Fibroblast of the aortic adventitia (primary cell): Measurements from ENCODE around the gene SPSB3. TPM values are rescaled to one million over a fixed set of nuclear protein-coding genes. Genes with fewer than 3 reads are reported as not detected.
"Not testable (repeated sequence)": the region's sequence is repeated elsewhere in the genome, so short reads cannot be mapped to it uniquely, and the experiment has no call there.

Experiments used
- DNase-seq: peaks from one replicate; pipeline ENCODE4 v3.0.0-alpha.2; 2010; ENCODE audit warnings: low read depth
- H3K4me3 ChIP-seq: 2 replicates; pipeline ENCODE4 v1.5.1; 2011; ENCODE audit warnings: low read depth, mild to moderate bottlenecking, control low read depth, low read length, moderate library complexity
- total RNA-seq: library from RNA; depleted of rRNA; stranded (reverse); fragments of >200 nt; gene quantifications from 2 replicates; pipeline ENCODE4 v1.2.3, GENCODE V29; 2012; ENCODE audit warnings: low replicate concordance
- TF ChIP-seq, protein P1 (sequence below): IDR thresholded peaks from 2 replicates; pipeline ENCODE4 v1.5.1; 2011; ENCODE audit warnings: mild to moderate bottlenecking, low read length, control low read depth, inconsistent platforms; ENCODE audit not compliant: insufficient read depth

SPSB3 gene
- total RNA-seq, 1 donor, result 21.6 TPM

GRCh38 chr16:1808691-1809090 is 26.3 kb upstream of the SPSB3 start:
- DNase-seq, result no peak
- no peak overlapping the region for H3K4me3 ChIP-seq
- TF ChIP-seq, protein P1, sequence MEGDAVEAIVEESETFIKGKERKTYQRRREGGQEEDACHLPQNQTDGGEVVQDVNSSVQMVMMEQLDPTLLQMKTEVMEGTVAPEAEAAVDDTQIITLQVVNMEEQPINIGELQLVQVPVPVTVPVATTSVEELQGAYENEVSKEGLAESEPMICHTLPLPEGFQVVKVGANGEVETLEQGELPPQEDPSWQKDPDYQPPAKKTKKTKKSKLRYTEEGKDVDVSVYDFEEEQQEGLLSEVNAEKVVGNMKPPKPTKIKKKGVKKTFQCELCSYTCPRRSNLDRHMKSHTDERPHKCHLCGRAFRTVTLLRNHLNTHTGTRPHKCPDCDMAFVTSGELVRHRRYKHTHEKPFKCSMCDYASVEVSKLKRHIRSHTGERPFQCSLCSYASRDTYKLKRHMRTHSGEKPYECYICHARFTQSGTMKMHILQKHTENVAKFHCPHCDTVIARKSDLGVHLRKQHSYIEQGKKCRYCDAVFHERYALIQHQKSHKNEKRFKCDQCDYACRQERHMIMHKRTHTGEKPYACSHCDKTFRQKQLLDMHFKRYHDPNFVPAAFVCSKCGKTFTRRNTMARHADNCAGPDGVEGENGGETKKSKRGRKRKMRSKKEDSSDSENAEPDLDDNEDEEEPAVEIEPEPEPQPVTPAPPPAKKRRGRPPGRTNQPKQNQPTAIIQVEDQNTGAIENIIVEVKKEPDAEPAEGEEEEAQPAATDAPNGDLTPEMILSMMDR, result no peak

- DNase-seq, result no peak
- TF ChIP-seq, protein P1, result no peak
- H3K4me3 ChIP-seq, result no peak overlapping the region
These were observed 25.3 kb upstream of the SPSB3 start for GRCh38 chr16:1807626-1808025.

GRCh38 chr16:1800701-1801100 is 18.3 kb upstream of the SPSB3 start:
- no peak for DNase-seq
- TF ChIP-seq, protein P1, result no peak
- no peak overlapping the region for H3K4me3 ChIP-seq

DNA sequence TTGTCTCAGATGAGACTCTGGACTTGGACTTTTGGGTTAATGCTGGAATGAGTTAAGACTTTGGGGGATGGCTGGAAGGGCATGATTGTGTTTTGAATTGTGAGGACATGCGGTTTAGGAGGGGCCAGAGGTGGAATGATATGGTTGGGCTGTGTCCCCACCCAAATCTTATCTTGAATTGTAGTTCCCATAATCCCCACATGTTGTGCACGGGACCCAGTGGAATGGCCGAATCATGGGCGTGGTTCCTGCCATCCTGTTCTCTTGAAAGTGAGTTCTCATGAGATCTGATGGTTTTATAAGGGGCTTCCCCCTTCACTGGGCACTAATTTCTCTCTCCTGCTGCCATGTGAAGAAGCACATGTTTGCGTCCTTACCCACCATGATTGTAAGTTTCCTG is 16.9 kb upstream of the SPSB3 start:
- DNase-seq, H3K4me3 ChIP-seq: not testable (repeated sequence)

- no peak for DNase-seq
- no peak overlapping the region for H3K4me3 ChIP-seq
- TF ChIP-seq, protein P1, result no peak
These were observed 12.7 kb upstream of the SPSB3 start for GRCh38 chr16:1794908-1795666.

DNA sequence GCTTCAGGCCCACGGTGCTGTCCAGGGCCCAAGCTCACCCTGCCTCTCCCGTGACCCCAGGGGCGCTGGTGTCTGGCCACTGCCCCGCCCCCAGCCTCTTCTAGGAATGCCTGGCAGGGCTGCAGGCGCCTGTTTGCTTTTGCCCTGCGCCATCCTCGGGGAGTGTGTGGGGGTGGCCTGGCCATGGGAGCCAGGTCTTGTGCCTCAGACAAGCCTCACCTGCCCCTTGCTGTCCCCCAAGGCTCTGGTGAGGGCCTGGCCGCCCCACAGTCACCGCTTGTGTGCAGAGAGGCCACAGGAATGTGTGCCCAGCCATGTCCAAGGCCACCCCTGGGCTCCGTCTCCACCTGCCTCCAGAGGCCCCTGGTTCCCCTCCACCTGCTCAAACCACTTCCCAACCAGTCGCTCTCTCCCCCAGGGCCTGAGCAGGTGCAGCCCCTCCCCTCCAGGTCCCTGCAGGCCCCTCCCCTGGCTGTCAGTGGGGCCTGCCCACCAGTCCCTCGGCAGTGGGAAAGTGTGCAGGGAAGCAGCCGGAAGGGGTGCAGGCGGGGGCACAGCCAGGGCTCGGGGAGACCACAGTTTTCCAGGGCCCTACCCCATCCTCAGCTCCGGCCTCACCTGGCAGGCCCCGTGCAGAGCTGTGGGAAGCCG is 12.0 kb upstream of the SPSB3 start:
- no peak for DNase-seq
- H3K4me3 ChIP-seq, result no peak overlapping the region
- TF ChIP-seq, protein P1, result no peak

DNA sequence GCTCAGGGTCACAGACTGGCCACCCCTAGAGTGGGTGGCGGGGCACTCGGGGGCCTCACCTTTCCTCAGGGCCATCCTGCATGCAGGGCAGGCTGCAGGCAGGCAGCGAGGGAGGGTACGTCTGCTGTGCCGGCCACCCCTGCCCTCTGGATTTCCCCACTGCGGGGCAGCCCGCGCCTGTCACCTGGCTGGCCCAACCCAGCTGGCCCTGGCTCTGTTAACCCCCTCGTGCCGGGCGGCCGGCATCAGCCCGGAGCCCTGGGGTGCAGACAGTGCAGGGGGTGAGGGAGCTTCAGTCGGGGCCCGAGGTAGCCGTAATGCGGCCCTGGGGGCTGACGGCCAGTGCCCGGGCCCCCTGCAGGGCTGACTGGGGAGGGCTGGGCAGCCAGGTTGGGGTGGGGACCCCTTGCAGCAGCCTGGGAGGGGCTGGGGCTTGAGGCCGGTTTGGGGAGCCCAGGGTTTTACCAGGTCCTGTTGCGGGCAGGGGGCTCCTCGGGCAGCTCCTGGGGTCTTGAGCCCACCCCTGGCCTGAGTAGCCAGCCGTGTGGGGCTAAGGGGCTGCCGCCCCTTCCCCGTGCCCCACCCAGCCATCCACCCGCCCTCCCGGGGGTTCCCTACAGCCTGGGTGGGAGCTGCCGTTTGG is 11.3 kb upstream of the SPSB3 start, which contains the start of gene IGFALS:
Gene IGFALS, minus strand, starts transcription at position 128 of the 643 bp plus-strand sequence. Its CDS starts 53 bp downstream, at position 75.
- no peak within 1 kb of the TSS for H3K4me3 ChIP-seq
- TF ChIP-seq, protein P1, result no peak
- no peak for DNase-seq
